Fibroblast of the conjunctiva (primary cell): ENCODE data around the gene TNIK.
"Not testable (repeated sequence)": the region's sequence is repeated elsewhere in the genome, so short reads cannot be mapped to it uniquely, and the experiment has no call there.

Experiments used
- DNase-seq: peaks from one replicate; pipeline ENCODE4 v3.0.0-alpha.2; 2010; ENCODE audit warnings: low read depth

The TNIK gene

DNA sequence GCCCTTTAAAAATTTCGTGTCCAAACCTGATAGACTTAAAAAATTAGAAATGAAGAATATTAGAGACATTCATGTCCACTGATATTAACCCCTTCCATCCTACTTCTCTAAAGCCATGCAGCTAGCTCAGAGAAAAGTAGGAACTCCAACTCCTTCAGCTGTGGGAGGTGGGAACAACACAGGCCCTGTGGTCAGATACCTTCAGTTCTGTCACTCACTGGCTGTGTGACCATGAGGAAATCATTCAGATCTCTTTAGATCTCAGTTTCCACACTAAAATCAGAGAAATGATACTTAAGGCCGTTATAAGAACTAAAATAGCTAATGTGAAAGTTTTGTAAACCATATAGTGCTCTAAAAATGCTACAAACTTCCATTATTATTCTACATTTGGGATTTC is 209.8 kb downstream of the TNIK start:
- no peak for DNase-seq

- DNase-seq: no peak
These were observed 211.0 kb downstream of the TNIK start for GRCh38 chr3:171249245-171249644.

DNA sequence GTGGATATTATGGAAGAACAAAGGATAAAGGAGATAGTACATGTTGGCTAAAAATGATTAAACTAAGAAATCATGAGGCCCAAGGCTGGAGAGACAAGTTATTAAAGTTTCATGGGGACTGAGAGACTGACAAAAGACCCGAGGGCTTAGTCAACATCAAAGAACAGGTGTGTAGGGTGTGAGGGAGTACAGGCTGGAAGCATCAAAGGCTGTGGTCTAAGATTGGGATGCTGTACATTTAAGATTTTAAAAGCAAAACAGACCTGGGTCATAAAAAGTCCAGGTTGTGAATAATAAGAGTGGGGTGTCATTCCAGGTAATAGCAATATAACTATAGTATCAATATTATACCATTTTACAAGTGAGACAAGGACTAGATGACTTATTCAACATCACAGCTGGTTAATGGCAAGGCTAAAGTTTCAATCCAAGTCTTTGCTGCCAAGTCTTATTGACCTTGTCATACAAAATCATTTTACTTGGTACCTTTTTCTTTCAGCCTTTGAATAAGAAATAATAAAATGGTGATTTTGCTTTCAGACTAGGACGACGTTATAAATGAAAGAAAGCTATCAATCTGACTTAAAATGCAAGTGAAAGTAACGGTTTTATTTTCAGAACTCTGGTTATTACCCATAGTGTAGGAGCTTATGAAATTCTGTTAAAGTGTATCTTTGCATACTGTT is 211.6 kb downstream of the TNIK start:
- no peak for DNase-seq

GRCh38 chr3:171245796-171246765 is 214.1 kb downstream of the TNIK start:
- no peak for DNase-seq

DNA sequence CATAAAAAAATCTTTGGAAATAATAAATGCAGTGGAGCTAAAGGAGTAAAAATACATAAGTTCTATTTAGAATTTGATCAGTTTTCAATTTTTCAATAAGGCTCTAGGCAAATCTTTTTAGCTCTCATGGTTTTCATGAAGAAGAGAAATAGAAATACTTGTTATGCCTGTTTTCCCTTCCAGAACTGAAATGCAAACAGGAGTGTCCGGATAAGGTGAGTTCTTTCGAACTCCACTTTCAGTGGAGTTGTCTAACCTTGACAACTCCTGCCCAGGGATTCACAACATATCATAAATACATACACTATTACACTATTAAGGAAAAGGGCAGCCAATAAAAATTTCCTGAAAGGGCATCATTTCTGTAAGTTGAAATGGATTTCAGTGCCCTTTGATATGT is 217.3 kb downstream of the TNIK start:
- DNase-seq: no peak

- no peak for DNase-seq
These were observed 218.0 kb downstream of the TNIK start for GRCh38 chr3:171242170-171242569.

- not testable (repeated sequence) for DNase-seq
These were observed 218.6 kb downstream of the TNIK start for GRCh38 chr3:171241655-171242054.

DNA sequence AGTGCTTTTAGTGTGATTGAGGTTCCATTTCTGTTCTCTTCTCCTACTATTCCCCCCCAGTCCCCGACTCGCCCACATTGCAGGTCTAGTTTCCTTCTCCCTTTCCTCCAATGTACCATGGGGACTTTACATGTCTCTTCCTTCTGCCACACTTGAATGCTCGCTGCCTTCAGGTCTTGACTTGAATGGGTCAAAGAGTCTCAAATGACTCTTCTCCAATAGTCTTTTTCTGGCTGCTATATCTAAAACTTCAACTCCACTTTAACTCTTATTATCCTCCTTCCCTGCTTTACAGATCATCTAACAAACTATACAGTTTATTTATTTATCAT is 219.7 kb downstream of the TNIK start:
- DNase-seq: no peak

DNA sequence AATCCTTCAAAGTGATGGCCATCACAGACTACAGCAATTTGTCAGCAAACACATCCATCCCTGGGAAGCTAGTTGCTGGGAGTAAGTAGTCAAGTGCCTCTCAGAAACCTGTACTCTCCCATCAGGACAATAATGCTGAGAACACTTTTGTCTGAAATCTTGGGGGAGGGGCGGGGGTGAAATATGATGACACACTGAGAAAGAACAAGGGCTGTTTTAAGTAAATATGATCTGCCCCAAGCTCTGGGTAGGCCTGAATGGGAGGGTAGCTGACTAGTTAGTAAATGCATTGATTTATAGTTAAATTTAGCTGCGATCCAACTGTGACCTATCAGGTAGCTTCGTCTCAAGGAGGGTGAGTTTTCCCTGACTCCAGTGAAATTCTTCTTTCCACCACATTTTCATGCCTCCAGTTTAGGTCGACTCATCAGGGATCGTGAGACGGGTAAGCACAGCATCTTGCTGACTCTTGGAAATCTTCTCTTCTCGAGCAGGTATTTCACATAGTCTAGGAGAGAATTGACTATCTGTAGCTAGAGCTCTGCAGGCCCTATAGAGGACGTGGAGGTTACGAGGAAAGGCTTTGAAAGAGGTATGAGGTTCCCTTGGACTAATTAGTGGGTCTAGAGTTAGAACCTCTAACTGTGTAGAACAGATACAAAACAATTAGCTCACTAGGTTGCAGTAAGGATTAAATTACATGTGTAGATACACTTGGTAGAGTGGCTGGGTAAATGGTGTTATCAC is 220.3 kb downstream of the TNIK start:
- no peak for DNase-seq

DNA sequence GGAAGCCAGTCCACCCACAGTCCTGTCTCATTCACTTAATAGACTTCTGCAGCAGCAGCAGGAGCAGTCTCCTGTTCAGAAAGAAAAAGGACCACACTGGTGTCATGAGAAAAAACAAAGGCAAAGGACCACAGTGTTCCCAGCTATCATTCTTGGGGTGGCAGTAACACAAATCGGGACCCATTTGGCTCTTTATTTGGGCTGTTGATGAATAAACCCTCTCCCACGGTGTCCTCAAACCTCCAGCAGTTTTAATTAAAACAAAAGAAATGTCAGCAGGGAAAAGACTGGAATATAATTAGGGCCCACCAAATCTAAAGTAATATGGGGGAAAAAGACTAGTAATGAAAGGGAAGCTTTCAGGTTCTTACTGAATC is 223.2 kb downstream of the TNIK start:
- no peak for DNase-seq

DNA sequence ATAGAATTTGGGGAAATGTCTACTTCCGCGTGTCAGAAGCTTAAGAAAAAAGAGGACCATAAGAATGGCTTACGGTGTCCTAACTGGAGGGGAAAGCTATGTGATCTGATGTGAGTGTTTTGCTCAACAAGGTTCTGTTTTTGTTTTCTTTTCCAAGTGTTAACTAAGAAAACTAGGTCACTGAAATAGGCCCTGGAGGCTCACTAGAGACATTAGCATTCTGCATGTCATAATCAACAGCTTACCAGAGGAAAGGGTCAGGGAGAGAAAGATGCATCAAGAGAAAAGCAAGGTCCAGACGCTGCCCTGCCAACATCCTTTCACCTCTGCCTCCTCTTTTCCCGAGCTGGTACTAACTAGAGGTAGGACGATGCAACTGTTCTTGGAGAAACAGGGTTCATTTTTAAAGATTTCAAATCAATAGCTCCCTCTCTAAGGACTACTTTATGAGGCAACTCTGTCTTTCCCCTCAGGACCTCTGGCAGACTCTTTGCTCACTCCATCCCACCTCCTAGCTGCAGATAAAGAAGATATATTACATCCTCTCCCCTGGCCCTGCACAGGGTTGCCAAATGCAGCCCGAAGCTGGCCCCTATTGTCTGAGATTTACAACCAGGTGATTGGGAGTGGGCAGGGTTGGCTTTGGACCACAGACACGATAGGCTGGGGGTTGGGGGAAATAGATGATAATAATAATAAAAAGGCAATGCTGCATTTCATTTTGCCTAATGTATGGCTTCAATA is 223.8 kb downstream of the TNIK start:
- no peak for DNase-seq

DNA sequence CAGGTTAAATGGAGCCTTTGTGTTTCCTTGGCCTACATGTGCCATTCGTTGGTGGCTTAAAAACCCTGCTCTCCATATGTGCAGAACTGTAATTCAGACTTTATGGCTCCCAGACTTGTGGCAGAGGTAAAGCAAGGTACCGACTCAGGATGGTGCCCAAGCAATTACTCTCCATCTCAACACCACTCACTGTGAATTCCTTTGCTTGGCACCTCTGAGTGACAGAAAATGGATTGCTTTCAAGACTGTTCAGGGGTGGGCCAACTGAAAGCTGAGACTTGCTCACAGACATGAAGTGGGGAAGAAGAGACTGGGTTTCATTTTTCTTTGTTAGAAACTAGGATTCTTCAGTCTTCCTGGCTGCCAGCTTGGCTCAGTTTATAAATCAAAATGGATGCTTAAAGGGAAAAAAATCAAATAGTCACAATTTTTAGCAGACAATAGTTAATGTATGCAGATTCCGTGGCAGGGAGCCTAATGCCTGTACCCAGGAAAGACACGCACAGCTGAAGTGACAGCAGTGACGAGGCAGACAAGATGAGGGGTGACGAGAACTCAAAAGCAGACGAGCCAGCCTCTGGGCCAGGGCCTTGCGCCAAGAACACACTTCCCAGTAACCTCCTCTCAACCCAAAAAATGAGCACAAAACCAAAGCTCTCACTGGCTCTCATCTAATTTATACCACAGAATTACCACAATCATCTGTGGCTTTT is 225.8 kb downstream of the TNIK start:
- DNase-seq: no peak

GRCh38 chr3:171231361-171231760 is 228.8 kb downstream of the TNIK start:
- DNase-seq: no peak

DNA sequence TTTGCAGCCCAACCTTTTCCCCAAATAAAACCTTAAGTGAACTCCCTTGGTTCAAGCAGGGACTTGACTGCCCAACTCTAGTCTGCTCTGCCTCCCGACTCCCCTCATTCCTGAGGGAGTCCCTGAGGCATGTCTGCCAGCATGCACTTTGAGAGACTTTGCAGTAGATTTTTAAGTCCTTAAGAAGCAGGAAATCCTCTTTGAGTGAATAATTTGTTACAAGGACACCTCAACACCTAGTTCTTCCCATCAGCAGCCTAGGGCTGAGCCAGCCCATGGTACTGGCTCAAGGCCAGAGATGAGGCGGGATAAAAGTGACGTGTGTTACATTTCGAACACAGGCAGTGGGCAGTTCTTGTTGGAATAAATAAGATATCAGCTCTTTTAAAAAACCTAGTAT is 229.3 kb downstream of the TNIK start:
- no peak for DNase-seq

GRCh38 chr3:171229173-171229572 is 231.0 kb downstream of the TNIK start:
- DNase-seq: no peak

- DNase-seq: no peak
These were observed 232.0 kb downstream of the TNIK start for GRCh38 chr3:171228240-171228639.

DNA sequence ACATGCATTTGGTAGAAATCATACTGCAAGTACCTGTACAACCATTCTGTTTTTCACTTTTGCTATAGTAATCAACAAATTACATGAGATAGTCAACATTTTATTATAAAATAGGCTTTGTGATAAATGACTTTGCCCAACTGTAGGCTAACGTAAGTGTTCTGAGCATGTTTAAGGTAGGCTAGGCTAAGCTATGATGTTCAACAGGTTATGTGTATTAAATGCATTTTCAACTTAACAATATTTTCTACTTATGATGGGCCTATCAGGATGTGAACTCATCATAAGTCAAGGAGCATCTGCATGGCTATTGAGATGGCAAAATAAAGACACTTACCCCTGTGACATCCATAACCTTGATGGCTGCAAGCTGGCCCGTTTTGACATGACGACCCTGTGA is 232.4 kb downstream of the TNIK start:
- no peak for DNase-seq

GRCh38 chr3:171227359-171227758 is 232.8 kb downstream of the TNIK start:
- no peak for DNase-seq

GRCh38 chr3:171226794-171227193 is 233.4 kb downstream of the TNIK start:
- no peak for DNase-seq

DNA sequence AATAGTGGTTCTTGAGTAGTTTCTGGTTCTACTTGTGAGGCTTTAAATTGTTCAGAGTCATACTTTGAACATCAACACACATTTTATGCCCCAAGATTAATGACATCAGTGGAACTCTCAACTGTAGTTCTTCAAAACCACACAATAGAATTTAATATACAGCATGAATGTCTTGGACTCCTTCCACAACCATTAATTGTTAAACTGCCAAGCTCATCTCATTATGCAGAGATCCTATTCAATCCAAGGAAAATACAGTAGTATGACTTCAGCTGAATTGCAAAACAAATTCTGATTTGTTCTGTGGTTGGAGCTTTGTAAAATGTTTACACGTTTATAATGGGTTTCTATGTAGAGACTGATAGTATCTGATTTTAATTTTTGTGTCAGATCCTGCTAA is 234.5 kb downstream of the TNIK start:
- no peak for DNase-seq

- no peak for DNase-seq
These were observed 235.0 kb downstream of the TNIK start for GRCh38 chr3:171225165-171225564.

- no peak for DNase-seq
These were observed 236.8 kb downstream of the TNIK start for GRCh38 chr3:171223396-171223795.
